DND-41 (cell line): Measurements from ENCODE around the gene CD72.
"Not testable (repeated sequence)": the region's sequence is repeated elsewhere in the genome, so short reads cannot be mapped to it uniquely, and the experiment has no call there.

Experiments
- CTCF ChIP-seq: IDR thresholded peaks from 2 replicates; pipeline ENCODE4 v1.5.1; 2012; ENCODE audit warnings: borderline replicate concordance, low read length, moderate library complexity, mild to moderate bottlenecking; ENCODE audit not compliant: poor library complexity, severe bottlenecking; ENCODE audit errors: extremely low read depth
- EZH2 ChIP-seq: IDR thresholded peaks from 3 replicates; pipeline ENCODE4 v1.6.1; 2012; ENCODE audit warnings: borderline replicate concordance, low read depth, mild to moderate bottlenecking, moderate library complexity, low read length, inconsistent platforms; ENCODE audit not compliant: severe bottlenecking

GRCh38 chr9:35640431-35640830, 22.2 kb upstream of the CD72 start:
- TF ChIP-seq CTCF, EZH2: not testable (repeated sequence)
